ENCODE results near the gene ITGAL. TPM values are rescaled to one million over a fixed set of nuclear protein-coding genes. Genes with fewer than 3 reads are reported as not detected.

ITGAL gene
- total RNA-seq, 1 donor = 0.36 TPM

DNA sequence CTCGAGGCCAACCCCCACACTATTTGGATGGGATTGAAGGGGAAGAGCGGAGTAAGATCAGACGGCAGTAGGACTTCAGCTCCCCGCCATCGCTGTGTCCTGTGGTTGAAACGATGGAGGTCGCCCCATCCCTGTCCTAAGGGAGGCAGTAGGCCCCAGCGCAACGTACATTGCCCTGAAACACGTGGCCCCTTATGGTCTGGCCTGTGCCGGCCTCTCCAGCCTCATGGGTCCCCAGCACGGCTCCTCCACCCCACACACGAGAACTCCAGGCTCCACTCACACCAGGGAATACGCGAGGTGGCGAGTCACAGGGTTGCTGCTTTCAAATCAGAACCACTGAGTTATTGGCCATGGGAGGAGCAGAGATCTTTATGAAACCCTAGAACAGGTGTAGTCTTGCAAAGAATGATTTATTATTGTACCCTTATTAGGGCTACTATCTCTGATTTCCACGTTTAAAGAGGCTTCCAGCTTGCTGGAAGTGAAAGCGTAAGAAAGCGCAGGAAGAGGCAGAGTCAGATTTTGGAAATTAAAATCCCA, 42.0 kb upstream of the ITGAL start:
- H2AFZ ChIP-seq (ENCODE audit: low read length) = peak overlapping the region; percentile 97
- no peaks in the 10 kb centered on the region for H3K36me3 ChIP-seq (ENCODE audit: insufficient read depth, low read length)
- H3K9me3 ChIP-seq (ENCODE audit: low read depth, low read length) = no peaks in the 10 kb centered on the region
- H3K79me2 ChIP-seq (ENCODE audit: insufficient read depth, low read length) = peaks cover 23% of the 10 kb centered on the region
- H3K27ac ChIP-seq (ENCODE audit: low read depth, low read length) = peak overlapping the region; percentile 58
- H3K4me2 ChIP-seq (ENCODE audit: insufficient read depth, low read length) = peak overlapping the region; percentile 99
- TF ChIP-seq, protein P1, sequence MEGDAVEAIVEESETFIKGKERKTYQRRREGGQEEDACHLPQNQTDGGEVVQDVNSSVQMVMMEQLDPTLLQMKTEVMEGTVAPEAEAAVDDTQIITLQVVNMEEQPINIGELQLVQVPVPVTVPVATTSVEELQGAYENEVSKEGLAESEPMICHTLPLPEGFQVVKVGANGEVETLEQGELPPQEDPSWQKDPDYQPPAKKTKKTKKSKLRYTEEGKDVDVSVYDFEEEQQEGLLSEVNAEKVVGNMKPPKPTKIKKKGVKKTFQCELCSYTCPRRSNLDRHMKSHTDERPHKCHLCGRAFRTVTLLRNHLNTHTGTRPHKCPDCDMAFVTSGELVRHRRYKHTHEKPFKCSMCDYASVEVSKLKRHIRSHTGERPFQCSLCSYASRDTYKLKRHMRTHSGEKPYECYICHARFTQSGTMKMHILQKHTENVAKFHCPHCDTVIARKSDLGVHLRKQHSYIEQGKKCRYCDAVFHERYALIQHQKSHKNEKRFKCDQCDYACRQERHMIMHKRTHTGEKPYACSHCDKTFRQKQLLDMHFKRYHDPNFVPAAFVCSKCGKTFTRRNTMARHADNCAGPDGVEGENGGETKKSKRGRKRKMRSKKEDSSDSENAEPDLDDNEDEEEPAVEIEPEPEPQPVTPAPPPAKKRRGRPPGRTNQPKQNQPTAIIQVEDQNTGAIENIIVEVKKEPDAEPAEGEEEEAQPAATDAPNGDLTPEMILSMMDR (IDR thresholded peaks at IDR 0.05; ENCODE audit: extremely low read depth, low read depth, low read length) = no peak
- H3K4me1 ChIP-seq (ENCODE audit: insufficient read depth, low read length) = peaks cover 20% of the 10 kb centered on the region
- H3K4me3 ChIP-seq (ENCODE audit: insufficient read depth, low read length) = peak overlapping the region; percentile 88
- no peaks in the 10 kb centered on the region for H4K20me1 ChIP-seq (ENCODE audit: insufficient read depth, low read length)
- DNase-seq (ENCODE audit: insufficient read length, low spot score, missing footprints) = peak; percentile 81
- H3K27me3 ChIP-seq (ENCODE audit: insufficient read depth, low read length) = no peaks in the 10 kb centered on the region

- H3K4me3 ChIP-seq (ENCODE audit: insufficient read depth, low read length) = no peak overlapping the region
- no peaks in the 10 kb centered on the region for H3K36me3 ChIP-seq (ENCODE audit: insufficient read depth, low read length)
- DNase-seq (ENCODE audit: insufficient read length, low spot score, missing footprints) = no peak
- H4K20me1 ChIP-seq (ENCODE audit: insufficient read depth, low read length) = no peaks in the 10 kb centered on the region
- peaks cover 7% of the 10 kb centered on the region for H3K4me1 ChIP-seq (ENCODE audit: insufficient read depth, low read length)
- no peaks in the 10 kb centered on the region for H3K79me2 ChIP-seq (ENCODE audit: insufficient read depth, low read length)
- H3K4me2 ChIP-seq (ENCODE audit: insufficient read depth, low read length) = no peak overlapping the region
- H3K27me3 ChIP-seq (ENCODE audit: insufficient read depth, low read length) = no peaks in the 10 kb centered on the region
- TF ChIP-seq, protein P1 (IDR thresholded peaks at IDR 0.05; ENCODE audit: extremely low read depth, low read depth, low read length) = no peak
- H3K27ac ChIP-seq (ENCODE audit: low read depth, low read length) = no peak overlapping the region
- H3K9me3 ChIP-seq (ENCODE audit: low read depth, low read length) = no peaks in the 10 kb centered on the region
- H2AFZ ChIP-seq (ENCODE audit: low read length) = no peak overlapping the region
Measured at GRCh38 chr16:30434852-30435251, 37.7 kb upstream of the ITGAL start.

GRCh38 chr16:30437511-30438046, 35.0 kb upstream of the ITGAL start:
- Histone ChIP-seq H3K27ac (ENCODE audit: low read depth, low read length) (no peak overlapping the region), H3K4me2 (ENCODE audit: insufficient read depth, low read length) (no peak overlapping the region), H3K36me3 (ENCODE audit: insufficient read depth, low read length) (no peaks in the 10 kb centered on the region), H3K79me2 (ENCODE audit: insufficient read depth, low read length) (no peaks in the 10 kb centered on the region), H3K9me3 (ENCODE audit: low read depth, low read length) (no peaks in the 10 kb centered on the region), H3K4me1 (ENCODE audit: insufficient read depth, low read length) (no peaks in the 10 kb centered on the region), H4K20me1 (ENCODE audit: insufficient read depth, low read length) (no peaks in the 10 kb centered on the region), H3K4me3 (ENCODE audit: insufficient read depth, low read length) (no peak overlapping the region), H2AFZ (ENCODE audit: low read length) (no peak overlapping the region), H3K27me3 (ENCODE audit: insufficient read depth, low read length) (no peaks in the 10 kb centered on the region)
- TF ChIP-seq, protein P1 (IDR thresholded peaks at IDR 0.05; ENCODE audit: extremely low read depth, low read depth, low read length) = no peak
- no peak for DNase-seq (ENCODE audit: insufficient read length, low spot score, missing footprints)

DNA sequence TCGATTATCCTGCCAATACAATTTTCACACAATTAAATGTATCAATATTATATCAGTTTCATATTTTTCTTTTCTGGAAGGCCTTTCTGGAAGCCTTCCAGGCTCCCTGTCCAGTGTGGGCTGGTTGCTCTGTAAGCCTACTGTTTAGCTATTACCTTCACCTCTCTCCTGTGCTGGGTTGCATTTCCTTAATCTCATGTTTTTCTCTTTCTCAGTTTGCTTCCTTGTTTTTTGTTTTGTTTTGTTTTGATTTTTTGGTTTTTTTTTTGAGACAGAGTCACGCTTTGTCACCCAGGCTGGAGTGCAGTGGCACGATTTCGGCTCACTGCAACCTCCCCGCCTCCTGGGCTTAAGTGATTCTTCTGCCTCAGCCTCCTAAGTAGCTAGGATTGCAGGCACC, 33.7 kb upstream of the ITGAL start:
- Histone ChIP-seq H3K4me3 (ENCODE audit: insufficient read depth, low read length) (no peak overlapping the region), H3K4me1 (ENCODE audit: insufficient read depth, low read length) (no peaks in the 10 kb centered on the region), H3K36me3 (ENCODE audit: insufficient read depth, low read length) (peaks cover 4% of the 10 kb centered on the region), H3K79me2 (ENCODE audit: insufficient read depth, low read length) (no peaks in the 10 kb centered on the region), H4K20me1 (ENCODE audit: insufficient read depth, low read length) (no peaks in the 10 kb centered on the region), H2AFZ (ENCODE audit: low read length) (no peak overlapping the region), H3K27me3 (ENCODE audit: insufficient read depth, low read length) (no peaks in the 10 kb centered on the region), H3K27ac (ENCODE audit: low read depth, low read length) (no peak overlapping the region), H3K4me2 (ENCODE audit: insufficient read depth, low read length) (no peak overlapping the region), H3K9me3 (ENCODE audit: low read depth, low read length) (no peaks in the 10 kb centered on the region)
- no peak for DNase-seq (ENCODE audit: insufficient read length, low spot score, missing footprints)
- TF ChIP-seq, protein P1 (IDR thresholded peaks at IDR 0.05; ENCODE audit: extremely low read depth, low read depth, low read length) = no peak
